HEK293 (cell line): ENCODE measurements around the gene CADPS.

Source experiments
- CTCF ChIA-PET: fragments of 350-600 bp; formaldehyde crosslinking; extraction: SDS; loops from one replicate; lab custom pipeline; 2021; ENCODE audit warnings: antibody characterized with exemption; lab: Yijun Ruan, JAX
- POLR2A ChIA-PET: fragments of 300-600 bp; formaldehyde crosslinking; extraction: SDS; loops from one replicate; lab custom pipeline; 2020; ENCODE audit warnings: antibody characterized with exemption, inconsistent platforms; lab: Yijun Ruan, JAX
- H3K27ac ChIP-seq: fragments of 200-500 bp; sonication (Bioruptor generic); 2 replicates; pipeline ENCODE4 v1.5.1; 2014; ENCODE audit warnings: low read depth, low read length, control low read depth, inconsistent platforms; ENCODE audit errors: extremely low read depth
- H3K36me3 ChIP-seq, 2 experiments: fragments of 200-500 bp in 1 of 2; sonication (Bioruptor generic) in 1 of 2; 1 replicate in 1 of 2; 2 replicates in 1 of 2; pipeline ENCODE4 v1.5.1; 2014 to 2017; ENCODE audit warnings: inconsistent platforms in 2 of 2, low read length in 2 of 2; ENCODE audit not compliant: control insufficient read depth in 2 of 2, insufficient read depth in 1 of 2
- H3K4me1 ChIP-seq: fragments of 200-500 bp; sonication (Bioruptor generic); 2 replicates; pipeline ENCODE4 v1.5.1; 2014; ENCODE audit warnings: mild to moderate bottlenecking, low read length, inconsistent platforms; ENCODE audit not compliant: control insufficient read depth, insufficient read depth
- H3K4me3 ChIP-seq: 2 replicates; pipeline ENCODE4 v1.5.1; 2011; ENCODE audit warnings: low read depth, mild to moderate bottlenecking, control low read depth, low read length, moderate library complexity
- H3K9me3 ChIP-seq: fragments of 200-500 bp; sonication (Bioruptor generic); 2 replicates; pipeline ENCODE4 v1.5.1; 2014; ENCODE audit warnings: low read depth, low read length, inconsistent platforms; ENCODE audit not compliant: control insufficient read depth, insufficient read depth
- ZFHX2 ChIP-seq: fragments of 450-650 bp; formaldehyde crosslinking; conservative IDR thresholded peaks from 2 replicates; pipeline ENCODE4 v1.5.1; 2016; ENCODE audit warnings: missing biosample characterization, missing genetic modification characterization
- ZNF10 ChIP-seq: fragments of 450-650 bp; formaldehyde crosslinking; IDR thresholded peaks from 2 replicates; pipeline ENCODE4 v1.5.1; 2017; ENCODE audit warnings: missing biosample characterization, missing genetic modification characterization
- ZNF221 ChIP-seq: fragments of 450-650 bp; formaldehyde crosslinking; IDR thresholded peaks from 2 replicates; pipeline ENCODE4 v1.5.1; 2017; ENCODE audit warnings: missing biosample characterization, missing genetic modification characterization, borderline replicate concordance
- ZNF302 ChIP-seq: fragments of 450-650 bp; formaldehyde crosslinking; IDR thresholded peaks from 2 replicates; pipeline ENCODE4 v1.5.1; 2016; ENCODE audit warnings: missing biosample characterization, missing genetic modification characterization, low read depth
- ZNF335 ChIP-seq: fragments of 450-650 bp; formaldehyde crosslinking; conservative IDR thresholded peaks from 2 replicates; pipeline ENCODE4 v1.5.1; 2016; ENCODE audit warnings: missing biosample characterization, missing genetic modification characterization
- ZNF362 ChIP-seq: fragments of 450-650 bp; formaldehyde crosslinking; IDR thresholded peaks from 2 replicates; pipeline ENCODE4 v1.5.1; 2016; ENCODE audit warnings: missing biosample characterization, missing genetic modification characterization
- ZNF404 ChIP-seq: fragments of 450-650 bp; formaldehyde crosslinking; IDR thresholded peaks from 2 replicates; pipeline ENCODE4 v1.5.1; 2017; ENCODE audit warnings: missing biosample characterization, missing genetic modification characterization
- ZNF416 ChIP-seq: fragments of 450-650 bp; formaldehyde crosslinking; IDR thresholded peaks from 2 replicates; pipeline ENCODE4 v1.5.1; 2016; ENCODE audit warnings: missing biosample characterization, missing genetic modification characterization
- ZNF426 ChIP-seq: fragments of 450-650 bp; formaldehyde crosslinking; IDR thresholded peaks from 2 replicates; pipeline ENCODE4 v1.5.1; 2017; ENCODE audit warnings: missing biosample characterization, missing genetic modification characterization, mild to moderate bottlenecking, inconsistent platforms, moderate library complexity
- ZNF629 ChIP-seq: fragments of 450-650 bp; formaldehyde crosslinking; IDR thresholded peaks from 2 replicates; pipeline ENCODE4 v1.5.1; 2017; ENCODE audit warnings: missing biosample characterization, missing genetic modification characterization
- ZNF777 ChIP-seq: fragments of 450-650 bp; formaldehyde crosslinking; IDR thresholded peaks from 2 replicates; pipeline ENCODE4 v1.5.1; 2017; ENCODE audit warnings: missing biosample characterization, missing genetic modification characterization, borderline replicate concordance
- ZNF792 ChIP-seq: fragments of 450-650 bp; formaldehyde crosslinking; IDR thresholded peaks from 2 replicates; pipeline ENCODE4 v1.5.1; 2016; ENCODE audit warnings: missing biosample characterization, missing genetic modification characterization
- TF ChIP-seq, protein P1 (sequence below): fragments of 450-650 bp; formaldehyde crosslinking; IDR thresholded peaks from 2 replicates; pipeline ENCODE4 v1.5.1; 2016; ENCODE audit warnings: missing biosample characterization, missing genetic modification characterization
- TF ChIP-seq, protein P2 (sequence below): fragments of 450-650 bp; formaldehyde crosslinking; IDR thresholded peaks from 2 replicates; pipeline ENCODE4 v1.5.1; 2017; ENCODE audit warnings: missing biosample characterization, missing genetic modification characterization
- TF ChIP-seq, protein P3 (sequence below): fragments of 450-650 bp; formaldehyde crosslinking; IDR thresholded peaks from 2 replicates; pipeline ENCODE4 v1.5.1; 2016; ENCODE audit warnings: missing biosample characterization, missing genetic modification characterization
- TF ChIP-seq, protein P4 (sequence below): fragments of 450-650 bp; formaldehyde crosslinking; IDR thresholded peaks from 2 replicates; pipeline ENCODE4 v1.5.1; 2016; ENCODE audit warnings: missing biosample characterization, missing genetic modification characterization

The CADPS gene

GRCh38 chr3:62548528-62549205, 326.5 kb downstream of the CADPS start:
- no peak overlapping the region for H3K4me3 ChIP-seq
- TF ChIP-seq ZNF629 (tag by site-specific recombination) = no peak
- TF ChIP-seq ZFHX2 (tag by site-specific recombination) = no peak
- no peak for TF ChIP-seq ZNF404 (tag by site-specific recombination)
- TF ChIP-seq, protein P1, sequence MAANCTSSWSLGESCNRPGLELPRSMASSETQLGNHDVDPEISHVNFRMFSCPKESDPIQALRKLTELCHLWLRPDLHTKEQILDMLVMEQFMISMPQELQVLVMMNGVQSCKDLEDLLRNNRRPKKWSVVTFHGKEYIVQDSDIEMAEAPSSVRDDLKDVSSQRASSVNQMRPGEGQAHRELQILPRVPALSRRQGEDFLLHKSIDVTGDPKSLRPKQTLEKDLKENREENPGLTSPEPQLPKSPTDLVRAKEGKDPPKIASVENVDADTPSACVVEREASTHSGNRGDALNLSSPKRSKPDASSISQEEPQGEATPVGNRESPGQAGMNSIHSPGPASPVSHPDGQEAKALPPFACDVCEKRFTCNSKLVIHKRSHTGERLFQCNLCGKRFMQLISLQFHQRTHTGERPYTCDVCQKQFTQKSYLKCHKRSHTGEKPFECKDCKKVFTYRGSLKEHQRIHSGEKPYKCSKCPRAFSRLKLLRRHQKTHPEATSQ (tag by site-specific recombination) = no peak
- no peak for TF ChIP-seq ZNF362
- TF ChIP-seq ZNF335 (tag by site-specific recombination) = no peak
- TF ChIP-seq, protein P2, sequence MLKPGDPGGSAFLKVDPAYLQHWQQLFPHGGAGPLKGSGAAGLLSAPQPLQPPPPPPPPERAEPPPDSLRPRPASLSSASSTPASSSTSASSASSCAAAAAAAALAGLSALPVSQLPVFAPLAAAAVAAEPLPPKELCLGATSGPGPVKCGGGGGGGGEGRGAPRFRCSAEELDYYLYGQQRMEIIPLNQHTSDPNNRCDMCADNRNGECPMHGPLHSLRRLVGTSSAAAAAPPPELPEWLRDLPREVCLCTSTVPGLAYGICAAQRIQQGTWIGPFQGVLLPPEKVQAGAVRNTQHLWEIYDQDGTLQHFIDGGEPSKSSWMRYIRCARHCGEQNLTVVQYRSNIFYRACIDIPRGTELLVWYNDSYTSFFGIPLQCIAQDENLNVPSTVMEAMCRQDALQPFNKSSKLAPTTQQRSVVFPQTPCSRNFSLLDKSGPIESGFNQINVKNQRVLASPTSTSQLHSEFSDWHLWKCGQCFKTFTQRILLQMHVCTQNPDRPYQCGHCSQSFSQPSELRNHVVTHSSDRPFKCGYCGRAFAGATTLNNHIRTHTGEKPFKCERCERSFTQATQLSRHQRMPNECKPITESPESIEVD (tag by site-specific recombination) = no peak
- no peak for TF ChIP-seq ZNF792
- TF ChIP-seq ZNF777 (tag by site-specific recombination) = no peak
- TF ChIP-seq ZNF426 (tag by site-specific recombination) = no peak
- TF ChIP-seq, protein P3, sequence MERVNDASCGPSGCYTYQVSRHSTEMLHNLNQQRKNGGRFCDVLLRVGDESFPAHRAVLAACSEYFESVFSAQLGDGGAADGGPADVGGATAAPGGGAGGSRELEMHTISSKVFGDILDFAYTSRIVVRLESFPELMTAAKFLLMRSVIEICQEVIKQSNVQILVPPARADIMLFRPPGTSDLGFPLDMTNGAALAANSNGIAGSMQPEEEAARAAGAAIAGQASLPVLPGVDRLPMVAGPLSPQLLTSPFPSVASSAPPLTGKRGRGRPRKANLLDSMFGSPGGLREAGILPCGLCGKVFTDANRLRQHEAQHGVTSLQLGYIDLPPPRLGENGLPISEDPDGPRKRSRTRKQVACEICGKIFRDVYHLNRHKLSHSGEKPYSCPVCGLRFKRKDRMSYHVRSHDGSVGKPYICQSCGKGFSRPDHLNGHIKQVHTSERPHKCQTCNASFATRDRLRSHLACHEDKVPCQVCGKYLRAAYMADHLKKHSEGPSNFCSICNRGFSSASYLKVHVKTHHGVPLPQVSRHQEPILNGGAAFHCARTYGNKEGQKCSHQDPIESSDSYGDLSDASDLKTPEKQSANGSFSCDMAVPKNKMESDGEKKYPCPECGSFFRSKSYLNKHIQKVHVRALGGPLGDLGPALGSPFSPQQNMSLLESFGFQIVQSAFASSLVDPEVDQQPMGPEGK (tag by site-specific recombination) = no peak
- TF ChIP-seq ZNF302 (tag by site-specific recombination) = no peak
- TF ChIP-seq, protein P4, sequence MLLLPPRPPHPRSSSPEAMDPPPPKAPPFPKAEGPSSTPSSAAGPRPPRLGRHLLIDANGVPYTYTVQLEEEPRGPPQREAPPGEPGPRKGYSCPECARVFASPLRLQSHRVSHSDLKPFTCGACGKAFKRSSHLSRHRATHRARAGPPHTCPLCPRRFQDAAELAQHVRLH (tag by site-specific recombination) = no peak
- no peak for TF ChIP-seq ZNF10
- no peak for TF ChIP-seq ZNF416 (tag by site-specific recombination)
- H3K36me3 ChIP-seq = no peaks in the 10 kb centered on the region
- POLR2A ChIA-PET = no interaction called here
- H3K4me1 ChIP-seq = no peaks in the 10 kb centered on the region
- CTCF ChIA-PET = no interaction called here
- no peaks in the 10 kb centered on the region for H3K9me3 ChIP-seq
- H3K27ac ChIP-seq = no peak overlapping the region

GRCh38 chr3:62546266-62546665, 328.9 kb downstream of the CADPS start:
- H3K4me3 ChIP-seq = no peak overlapping the region
- H3K4me1 ChIP-seq = no peaks in the 10 kb centered on the region
- no peak for TF ChIP-seq ZNF221 (tag by site-specific recombination)
- TF ChIP-seq, all 188 proteins: peak for 0
- POLR2A ChIA-PET = no interaction called here
- CTCF ChIA-PET = no interaction called here
- no peaks in the 10 kb centered on the region for H3K9me3 ChIP-seq
- H3K27ac ChIP-seq = no peak overlapping the region
- H3K36me3 ChIP-seq = no peaks in the 10 kb centered on the region
